HepG2 (cell line): ENCODE results near the gene RNF40. TPM values are rescaled to one million over a fixed set of nuclear protein-coding genes. Genes with fewer than 3 reads are reported as not detected.

Source experiments
- AKAP8 ChIP-seq: sonication (generic); formaldehyde crosslinking; IDR thresholded peaks from 2 replicates; pipeline ENCODE4 v1.5.1; 2020; ENCODE audit warnings: mild to moderate bottlenecking, missing genetic modification reagents
- BRCA1 ChIP-seq: sonication (generic); formaldehyde crosslinking; IDR thresholded peaks from 2 replicates; pipeline ENCODE4 v1.4.0; 2020; ENCODE audit warnings: missing genetic modification reagents
- DPF2 ChIP-seq: sonication (generic); formaldehyde crosslinking; IDR thresholded peaks from 2 replicates; pipeline ENCODE4 v1.4.0; 2020; ENCODE audit warnings: mild to moderate bottlenecking, low read depth, missing genetic modification reagents, borderline replicate concordance
- E2F5 ChIP-seq: sonication (generic); formaldehyde crosslinking; conservative IDR thresholded peaks from 2 replicates; pipeline ENCODE4 v1.4.0; 2020; ENCODE audit warnings: missing genetic modification reagents
- FOXP4 ChIP-seq: sonication (generic); formaldehyde crosslinking; IDR thresholded peaks from 2 replicates; pipeline ENCODE4 v1.4.0; 2020; ENCODE audit warnings: missing genetic modification reagents
- HOXA9 ChIP-seq: sonication (generic); formaldehyde crosslinking; IDR thresholded peaks from 2 replicates; pipeline ENCODE4 v1.8.1; 2022; ENCODE audit warnings: missing genetic modification reagents, mild to moderate bottlenecking, moderate library complexity, borderline replicate concordance
- MBD4 ChIP-seq: IDR thresholded peaks from 2 replicates; pipeline ENCODE4 v1.6.1; 2012; ENCODE audit warnings: low read length, inconsistent platforms, borderline replicate concordance
- NFKB2 ChIP-seq: sonication (generic); formaldehyde crosslinking; IDR thresholded peaks from 2 replicates; pipeline ENCODE4 v1.4.0; 2020; ENCODE audit warnings: missing genetic modification reagents, borderline replicate concordance
- RBM39 ChIP-seq: fragments of 200-400 bp; formaldehyde crosslinking; IDR thresholded peaks from one replicate; pipeline ENCODE4 v1.6.1; 2018; ENCODE audit warnings: antibody characterized with exemption, mild to moderate bottlenecking, low read depth, low read length; ENCODE audit not compliant: poor library complexity, severe bottlenecking
- SALL1 ChIP-seq: sonication (generic); formaldehyde crosslinking; IDR thresholded peaks from 2 replicates; pipeline ENCODE4 v1.8.0; 2022; ENCODE audit warnings: mild to moderate bottlenecking, missing genetic modification reagents
- THRA ChIP-seq: sonication (generic); formaldehyde crosslinking; IDR thresholded peaks from 2 replicates; pipeline ENCODE4 v1.4.0; 2020; ENCODE audit warnings: missing genetic modification reagents, borderline replicate concordance
- ZNF274 ChIP-seq: sonication (generic); formaldehyde crosslinking; IDR thresholded peaks from 2 replicates; pipeline ENCODE4 v1.5.1; 2020; ENCODE audit warnings: mild to moderate bottlenecking, missing genetic modification reagents
- ZNF296 ChIP-seq: sonication (generic); formaldehyde crosslinking; conservative IDR thresholded peaks from 2 replicates; pipeline ENCODE4 v1.5.0; 2020; ENCODE audit warnings: mild to moderate bottlenecking, missing genetic modification reagents
- ZNF547 ChIP-seq: sonication (generic); formaldehyde crosslinking; IDR thresholded peaks from 2 replicates; pipeline ENCODE4 v1.5.1; 2020; ENCODE audit warnings: mild to moderate bottlenecking, missing genetic modification reagents
- ZNF550 ChIP-seq: sonication (generic); formaldehyde crosslinking; IDR thresholded peaks from 2 replicates; pipeline ENCODE4 v1.4.0; 2020; ENCODE audit warnings: mild to moderate bottlenecking, missing genetic modification reagents, borderline replicate concordance
- ZNF670 ChIP-seq: sonication (generic); formaldehyde crosslinking; IDR thresholded peaks from 2 replicates; pipeline ENCODE4 v1.8.0; 2022; ENCODE audit warnings: mild to moderate bottlenecking, missing genetic modification reagents, borderline replicate concordance
- ZNF768 ChIP-seq: sonication (generic); formaldehyde crosslinking; IDR thresholded peaks from 2 replicates; pipeline ENCODE4 v1.4.0; 2020; ENCODE audit warnings: missing genetic modification reagents
- ZNF879 ChIP-seq: sonication (generic); formaldehyde crosslinking; IDR thresholded peaks from 2 replicates; pipeline ENCODE4 v1.8.1; 2023; ENCODE audit warnings: missing genetic modification reagents
- ZNF883 ChIP-seq: sonication (generic); formaldehyde crosslinking; IDR thresholded peaks from 2 replicates; pipeline ENCODE4 v1.5.1; 2020; ENCODE audit warnings: mild to moderate bottlenecking, missing genetic modification reagents; ENCODE audit errors: not compliant biosample characterization
- polyA plus RNA-seq, 8 experiments: library from polyadenylated mRNA; depleted of rRNA in 3 of 8; stranded (reverse) in 7 of 8; unstranded in 1 of 8; fragments of >200 nt; fragmentation: Illumina TruSeq in 4 of 8; extraction: Trizol in 4 of 8; gene quantifications; 2 replicates each; pipeline versions ENCODE4 v1.2.1 to v1.2.3, GENCODE V29; 2011 to 2016; ENCODE audit warnings: low read depth in 4 of 8, missing spikeins in 1 of 8, mixed read lengths in 1 of 8; ENCODE audit not compliant: insufficient read depth in 1 of 8
- total RNA-seq, 5 experiments: library from RNA; depleted of rRNA; stranded (reverse); fragments of >200 nt; fragmentation: Illumina TruSeq; extraction: Trizol; gene quantifications; 2 replicates each; pipeline ENCODE4 v1.2.3, GENCODE V29; 2016; ENCODE audit warnings: low read depth in 1 of 5
- TF ChIP-seq, protein P1 (sequence below), 2 experiments: sonication (generic) in 1 of 2; formaldehyde crosslinking in 1 of 2; IDR thresholded peaks; 2 replicates each; pipeline versions ENCODE4 v1.5.1 to v1.6.1; 2011 to 2020; ENCODE audit warnings: borderline replicate concordance in 1 of 2, low read depth in 1 of 2, low read length in 1 of 2, mild to moderate bottlenecking in 1 of 2, missing genetic modification reagents in 1 of 2, moderate library complexity in 1 of 2

RNF40 gene
- total and polyA plus RNA-seq, 2 of the 13 experiments (the other 11 are each of a cell fraction or from before 2014, with no cell fraction given) = 84.0 to 85.6 TPM

DNA sequence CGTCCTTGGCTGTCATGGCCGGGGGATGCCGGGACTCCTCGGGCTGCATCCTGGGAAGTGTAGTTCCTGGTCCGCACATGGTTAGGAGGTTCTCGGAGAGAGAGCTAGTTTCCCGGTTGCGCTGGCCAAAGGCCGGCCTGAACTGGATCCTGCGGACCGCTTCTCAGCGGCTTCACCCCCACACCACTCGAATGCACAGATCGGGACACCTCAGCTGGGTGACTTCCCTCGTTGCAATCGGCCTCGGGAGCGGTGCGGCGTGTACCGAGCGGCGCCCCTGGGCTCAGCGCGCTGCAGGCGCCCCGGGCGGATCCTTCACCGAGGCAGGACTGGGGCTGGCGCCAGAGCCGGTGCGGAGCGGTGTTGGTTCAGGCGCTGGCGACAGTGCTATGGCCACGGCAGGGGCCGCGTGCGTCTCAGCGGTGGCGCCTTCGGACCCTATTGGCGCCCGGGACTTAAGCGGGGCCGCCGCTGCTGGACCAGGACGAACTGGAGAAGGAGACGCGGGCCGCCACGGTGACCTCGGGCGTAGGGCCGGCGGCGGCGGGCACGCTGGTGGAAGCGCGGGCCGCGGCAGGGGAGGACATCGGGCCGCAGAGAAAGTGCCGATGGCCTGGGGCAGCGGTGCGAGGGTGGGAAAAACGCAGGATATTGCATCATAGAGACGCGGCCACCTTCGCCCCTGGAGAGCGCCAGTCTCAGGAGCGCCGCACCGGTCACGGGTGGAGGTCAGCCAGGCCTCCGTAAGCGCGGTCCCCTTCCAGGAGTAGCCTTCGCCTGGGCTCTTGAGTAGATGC, 13.5 kb downstream of the RNF40 start (continued):
- TF ChIP-seq, protein P1, sequence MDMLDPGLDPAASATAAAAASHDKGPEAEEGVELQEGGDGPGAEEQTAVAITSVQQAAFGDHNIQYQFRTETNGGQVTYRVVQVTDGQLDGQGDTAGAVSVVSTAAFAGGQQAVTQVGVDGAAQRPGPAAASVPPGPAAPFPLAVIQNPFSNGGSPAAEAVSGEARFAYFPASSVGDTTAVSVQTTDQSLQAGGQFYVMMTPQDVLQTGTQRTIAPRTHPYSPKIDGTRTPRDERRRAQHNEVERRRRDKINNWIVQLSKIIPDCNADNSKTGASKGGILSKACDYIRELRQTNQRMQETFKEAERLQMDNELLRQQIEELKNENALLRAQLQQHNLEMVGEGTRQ (IDR thresholded peaks at IDR 0.05; ENCODE audit: low read depth, low read length) = no peak
- TF ChIP-seq, protein P1 (CRISPR knock-in tag; IDR thresholded peaks at IDR 0.05; ENCODE audit: borderline replicate concordance) = peak; percentile 65; the same call in 1 of the 2 replicates
- TF ChIP-seq SALL1 (CRISPR knock-in tag) (peak; percentile 81), MBD4 (no peak), HOXA9 (peak; percentile 60; the same call in 1 of the 2 replicates), NFKB2 (CRISPR knock-in tag) (peak; percentile 87; the same call in 1 of the 2 replicates), ZNF670 (CRISPR knock-in tag) (no peak), AKAP8 (CRISPR knock-in tag) (peak; percentile 100), FOXP4 (CRISPR knock-in tag) (no peak; the same call in 1 of the 2 replicates), ZNF274 (peak; percentile 93), THRA (CRISPR knock-in tag) (no peak; the same call in 1 of the 2 replicates), BRCA1 (CRISPR knock-in tag) (peak; percentile 84; the same call in 1 of the 2 replicates), ZNF547 (CRISPR knock-in tag) (peak; percentile 94), E2F5 (no peak; the same call in 1 of the 2 replicates), ZNF883 (peak; percentile 98), ZNF879 (peak; percentile 86; the same call in 1 of the 2 replicates), ZNF296 (CRISPR knock-in tag) (peak; percentile 83; the same call in 1 of the 2 replicates), ZNF550 (0 out of 2 replicates have a peak, but pooled peaks have one; percentile 50), RBM39 (peak; percentile 99), ZNF768 (CRISPR knock-in tag) (peak; percentile 74; the same call in 1 of the 2 replicates), DPF2 (CRISPR knock-in tag) (no peak)
